Cardiac muscle cell (in vitro differentiated cells and primary cell): Measurements from ENCODE around the gene DNAJB12. TPM values are rescaled to one million over a fixed set of nuclear protein-coding genes. Genes with fewer than 3 reads are reported as not detected.

ENCODE experiments used
- DNase-seq, 2 donors: peaks; one replicate each; pipeline versions ENCODE4 v3.0.0 to v3.0.0-alpha.2; 2010 to 2017; ENCODE audit warnings: low read depth in 1 of 2, low spot score in 1 of 2
- H3K27ac ChIP-seq: fragments of 200-600 bp; sonication (generic); 2 replicates; pipeline ENCODE4 v1.5.1; 2016
- H3K27me3 ChIP-seq: fragments of 200-600 bp; sonication (generic); 2 replicates; pipeline ENCODE4 v1.6.0; 2016; ENCODE audit warnings: control low read depth
- H3K36me3 ChIP-seq: fragments of 200-600 bp; sonication (generic); 2 replicates; pipeline ENCODE4 v1.5.1; 2016; ENCODE audit warnings: control low read depth
- H3K4me1 ChIP-seq: fragments of 200-600 bp; sonication (generic); 2 replicates; pipeline ENCODE4 v1.8.1; 2017; ENCODE audit warnings: low read depth, mild to moderate bottlenecking, mixed run types
- H3K4me3 ChIP-seq: fragments of 200-600 bp; sonication (generic); 2 replicates; pipeline ENCODE4 v1.5.1; 2016; ENCODE audit warnings: mild to moderate bottlenecking
- H3K9me3 ChIP-seq: fragments of 200-600 bp; sonication (generic); 2 replicates; pipeline ENCODE4 v1.5.1; 2017; ENCODE audit warnings: low read depth, mild to moderate bottlenecking, control low read depth
- polyA plus RNA-seq: library from polyadenylated mRNA; unstranded; fragments of >200 nt; fragmentation: Nextera tagmentation; extraction: Ambion mirVana; gene quantifications from 2 replicates; pipeline ENCODE4 v1.2.1, GENCODE V29; 2016
- total RNA-seq: library from RNA; depleted of rRNA; stranded (reverse); fragments of >200 nt; gene quantifications from 2 replicates; pipeline ENCODE4 v1.2.3, GENCODE V29; 2016
- TF ChIP-seq, protein P1 (sequence below): IDR thresholded peaks from 2 replicates; pipeline ENCODE4 v1.5.1; 2012; ENCODE audit warnings: low read depth, mild to moderate bottlenecking, low read length

The DNAJB12 gene
- total and polyA plus RNA-seq, 2 experiments from 2014 or later = 23.8 to 32.0 TPM

DNA sequence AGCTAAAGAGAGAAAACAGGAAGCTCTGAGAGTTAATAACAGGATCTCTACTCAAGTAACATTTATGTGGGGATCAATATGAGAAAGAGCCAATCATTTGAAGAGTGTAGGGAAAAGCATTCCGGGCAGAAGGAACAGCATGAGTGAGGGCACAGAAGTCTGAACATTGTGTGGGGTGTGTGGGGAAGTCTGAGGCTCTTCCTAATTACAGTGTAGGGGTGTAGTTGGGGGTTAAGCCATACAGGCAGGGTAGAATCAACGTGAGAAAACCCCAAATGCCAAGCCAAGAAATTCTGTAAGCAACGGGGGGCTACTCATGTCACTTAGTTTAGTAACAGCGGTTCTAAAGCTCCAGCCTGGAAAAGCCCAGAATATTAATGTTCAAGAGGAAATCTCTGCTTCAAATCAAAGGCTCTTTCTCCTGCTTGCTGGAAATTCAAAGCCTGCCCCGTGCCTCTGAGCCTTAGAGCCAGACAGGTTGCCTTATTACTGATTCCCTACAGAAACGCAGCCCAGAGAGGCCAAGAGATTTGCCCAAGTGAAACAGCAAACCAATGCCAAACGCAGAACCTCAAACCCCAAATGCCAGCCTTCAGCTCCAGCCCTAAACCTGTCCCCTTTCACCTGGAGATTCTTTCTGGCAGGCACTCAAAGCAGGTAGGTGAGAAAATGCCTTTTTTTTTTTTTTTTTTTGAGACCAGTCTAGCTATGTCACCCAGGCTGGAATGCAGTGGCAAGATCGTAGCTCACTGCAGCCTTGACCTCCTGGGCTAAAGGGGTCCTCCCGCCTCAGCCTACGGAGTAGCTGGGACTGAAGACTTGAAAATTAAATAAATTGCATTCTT lies 36.1 kb downstream of the DNAJB12 start:
- DNase-seq = no peak
- no peak overlapping the region for H3K4me3 ChIP-seq
- peaks cover 30% of the 10 kb centered on the region for H3K4me1 ChIP-seq
- H3K27ac ChIP-seq = no peak overlapping the region
- H3K9me3 ChIP-seq = no peaks in the 10 kb centered on the region
- no peaks in the 10 kb centered on the region for H3K36me3 ChIP-seq
- no peaks in the 10 kb centered on the region for H3K27me3 ChIP-seq
- TF ChIP-seq, protein P1, sequence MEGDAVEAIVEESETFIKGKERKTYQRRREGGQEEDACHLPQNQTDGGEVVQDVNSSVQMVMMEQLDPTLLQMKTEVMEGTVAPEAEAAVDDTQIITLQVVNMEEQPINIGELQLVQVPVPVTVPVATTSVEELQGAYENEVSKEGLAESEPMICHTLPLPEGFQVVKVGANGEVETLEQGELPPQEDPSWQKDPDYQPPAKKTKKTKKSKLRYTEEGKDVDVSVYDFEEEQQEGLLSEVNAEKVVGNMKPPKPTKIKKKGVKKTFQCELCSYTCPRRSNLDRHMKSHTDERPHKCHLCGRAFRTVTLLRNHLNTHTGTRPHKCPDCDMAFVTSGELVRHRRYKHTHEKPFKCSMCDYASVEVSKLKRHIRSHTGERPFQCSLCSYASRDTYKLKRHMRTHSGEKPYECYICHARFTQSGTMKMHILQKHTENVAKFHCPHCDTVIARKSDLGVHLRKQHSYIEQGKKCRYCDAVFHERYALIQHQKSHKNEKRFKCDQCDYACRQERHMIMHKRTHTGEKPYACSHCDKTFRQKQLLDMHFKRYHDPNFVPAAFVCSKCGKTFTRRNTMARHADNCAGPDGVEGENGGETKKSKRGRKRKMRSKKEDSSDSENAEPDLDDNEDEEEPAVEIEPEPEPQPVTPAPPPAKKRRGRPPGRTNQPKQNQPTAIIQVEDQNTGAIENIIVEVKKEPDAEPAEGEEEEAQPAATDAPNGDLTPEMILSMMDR = no peak

DNA sequence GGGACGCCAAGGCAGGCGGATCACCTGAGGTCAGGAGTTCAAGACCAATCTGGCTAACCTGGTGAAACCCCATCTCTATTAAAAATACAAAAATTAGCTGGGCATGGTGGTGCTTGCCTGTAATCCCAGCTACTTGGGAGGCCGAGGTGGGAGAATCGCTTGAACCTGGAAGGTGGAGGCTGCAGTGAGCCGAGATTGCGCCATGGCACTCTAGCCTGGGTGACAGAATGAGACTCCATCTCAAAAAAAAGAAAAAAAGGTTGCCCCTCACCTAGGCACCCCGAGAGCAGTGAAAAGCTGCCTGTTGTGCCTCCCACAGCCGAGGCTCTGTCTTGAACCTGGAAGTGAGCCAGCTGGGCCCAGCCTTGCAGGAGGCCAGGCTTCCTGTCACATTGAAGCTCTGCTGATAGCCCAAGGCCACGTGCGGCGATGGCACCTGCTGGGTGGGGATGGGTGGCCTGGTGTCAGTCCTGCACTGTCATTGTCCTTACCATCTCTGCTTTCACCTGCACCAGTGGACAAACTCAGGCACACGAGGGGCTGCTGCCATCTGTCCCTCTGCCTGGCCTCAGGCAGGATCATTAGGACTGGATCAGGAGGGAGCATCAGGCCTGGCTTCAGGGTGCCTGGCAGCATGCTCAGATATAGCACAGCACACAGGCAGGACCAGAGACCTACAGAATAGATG lies 37.8 kb downstream of the DNAJB12 start:
- TF ChIP-seq, protein P1 = no peak
- peaks cover 30% of the 10 kb centered on the region for H3K4me1 ChIP-seq
- H3K27ac ChIP-seq = no peak overlapping the region
- no peak overlapping the region for H3K4me3 ChIP-seq
- no peak for DNase-seq
- H3K27me3 ChIP-seq = no peaks in the 10 kb centered on the region
- H3K9me3 ChIP-seq = no peaks in the 10 kb centered on the region
- H3K36me3 ChIP-seq = no peaks in the 10 kb centered on the region

DNA sequence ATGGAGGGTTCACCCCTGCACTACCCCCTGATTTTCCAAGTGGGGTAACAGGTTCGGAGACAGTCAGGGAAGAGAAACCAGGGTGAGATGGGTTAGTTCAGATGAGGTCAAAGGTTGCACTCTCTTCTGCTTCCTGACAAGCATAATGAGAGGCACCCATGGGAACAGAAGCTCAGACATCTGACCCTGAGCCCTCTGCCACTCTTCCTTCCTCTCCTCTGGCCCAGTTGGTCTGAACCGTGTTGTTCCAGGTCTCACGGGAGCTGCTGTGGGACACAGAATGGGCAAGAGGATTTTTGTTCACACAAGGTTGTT lies 38.4 kb downstream of the DNAJB12 start:
- H3K27me3 ChIP-seq = no peaks in the 10 kb centered on the region
- no peak overlapping the region for H3K4me3 ChIP-seq
- no peak overlapping the region for H3K27ac ChIP-seq
- TF ChIP-seq, protein P1 = no peak
- H3K4me1 ChIP-seq = peaks cover 24% of the 10 kb centered on the region
- DNase-seq = no peak
- no peaks in the 10 kb centered on the region for H3K9me3 ChIP-seq
- H3K36me3 ChIP-seq = no peaks in the 10 kb centered on the region

DNA sequence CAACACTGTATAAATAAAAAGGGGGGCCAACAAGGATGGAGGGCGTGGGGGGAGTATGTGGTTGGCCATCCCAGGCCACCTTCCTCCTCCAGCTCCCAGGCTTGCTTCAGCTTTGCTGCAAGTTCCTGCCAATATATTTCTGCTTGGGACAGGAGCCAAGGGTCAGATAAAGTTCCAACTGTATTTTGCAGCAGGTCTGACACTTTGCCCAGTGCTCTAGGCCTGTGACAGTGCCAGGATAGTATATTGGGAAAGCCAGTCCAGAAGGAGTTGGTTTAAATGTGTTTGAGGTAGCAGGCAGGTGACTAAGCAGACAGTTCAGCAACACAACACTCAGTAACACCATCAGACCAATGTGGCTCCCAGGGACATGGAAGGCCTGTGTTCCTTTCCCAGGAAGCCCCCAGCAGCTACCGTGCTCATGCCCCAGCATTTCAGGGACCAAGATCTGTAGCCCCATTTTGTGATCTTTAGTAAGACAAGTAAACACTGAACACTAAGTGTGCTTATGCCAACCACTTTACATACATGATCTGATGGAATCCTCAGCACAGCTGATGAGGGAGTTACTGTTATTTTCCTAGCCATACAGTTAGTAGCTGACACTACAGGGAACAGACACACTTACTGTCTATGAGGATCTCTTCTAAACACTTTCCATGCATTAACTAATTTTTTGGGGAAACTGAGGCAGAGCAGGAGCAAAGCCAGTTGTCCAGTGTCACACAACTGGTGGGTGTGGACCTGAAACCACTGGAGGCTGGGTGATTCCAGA lies 38.9 kb downstream of the DNAJB12 start:
- H3K36me3 ChIP-seq = no peaks in the 10 kb centered on the region
- peak in 1 of 2 donors; percentile 92 for DNase-seq
- no peaks in the 10 kb centered on the region for H3K27me3 ChIP-seq
- no peaks in the 10 kb centered on the region for H3K9me3 ChIP-seq
- TF ChIP-seq, protein P1 = no peak
- H3K4me1 ChIP-seq = peaks cover 19% of the 10 kb centered on the region
- no peak overlapping the region for H3K27ac ChIP-seq
- no peak overlapping the region for H3K4me3 ChIP-seq

DNA sequence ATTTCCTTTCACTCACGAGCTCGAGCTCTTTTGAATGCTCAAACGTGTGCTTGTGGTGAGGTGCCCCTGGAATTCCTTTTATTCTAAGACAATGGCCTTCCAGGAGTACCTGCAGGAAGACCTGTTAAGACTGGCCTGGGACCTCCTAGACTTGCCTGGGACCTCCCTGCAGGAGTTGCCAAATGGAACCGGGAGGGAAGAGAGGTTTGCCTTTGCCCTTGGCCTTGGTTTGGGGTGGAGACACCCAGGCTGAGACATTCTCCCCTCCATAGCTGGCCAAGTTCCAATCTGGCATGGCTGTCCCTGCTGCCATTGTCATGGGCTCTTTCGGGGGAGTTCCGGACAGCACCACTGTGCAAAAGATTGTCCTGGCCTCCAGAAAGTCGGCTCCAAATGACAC lies 39.7 kb downstream of the DNAJB12 start:
- H3K36me3 ChIP-seq = no peaks in the 10 kb centered on the region
- TF ChIP-seq, protein P1 = no peak
- DNase-seq = no peak
- no peak overlapping the region for H3K27ac ChIP-seq
- peaks cover 13% of the 10 kb centered on the region for H3K4me1 ChIP-seq
- H3K9me3 ChIP-seq = no peaks in the 10 kb centered on the region
- H3K4me3 ChIP-seq = no peak overlapping the region
- H3K27me3 ChIP-seq = no peaks in the 10 kb centered on the region
